Neural progenitor cell (in vitro differentiated cells): ENCODE data around the gene NRG3. TPM values are rescaled to one million over a fixed set of nuclear protein-coding genes. Genes with fewer than 3 reads are reported as not detected.

ENCODE experiments used
- DNase-seq: peaks from one replicate; pipeline ENCODE4 v3.0.0-alpha.2; 2016; ENCODE audit warnings: low spot score
- H2AFZ ChIP-seq: fragments of 200-600 bp; sonication (generic); replicated peaks from 2 replicates; pipeline ENCODE4 v1.6.1; 2016; ENCODE audit warnings: antibody characterized with exemption
- H3F3A ChIP-seq: fragments of 200-600 bp; sonication (generic); 2 replicates; pipeline ENCODE4 v1.6.1; 2016; ENCODE audit warnings: antibody characterized with exemption, low read depth
- H3K27ac ChIP-seq: fragments of 200-600 bp; sonication (generic); 2 replicates; pipeline ENCODE4 v1.5.1; 2016; ENCODE audit warnings: mild to moderate bottlenecking
- H3K27me3 ChIP-seq: fragments of 200-600 bp; sonication (generic); 2 replicates; pipeline ENCODE4 v1.6.1; 2016; ENCODE audit warnings: mild to moderate bottlenecking, moderate library complexity
- H3K36me3 ChIP-seq: fragments of 200-600 bp; sonication (generic); 2 replicates; pipeline ENCODE4 v1.5.1; 2016
- H3K4me1 ChIP-seq: fragments of 200-600 bp; sonication (generic); 2 replicates; pipeline ENCODE4 v1.6.1; 2016; ENCODE audit warnings: mixed run types
- H3K4me2 ChIP-seq: fragments of 200-600 bp; sonication (generic); 2 replicates; pipeline ENCODE4 v1.6.1; 2016
- H3K4me3 ChIP-seq: fragments of 200-600 bp; sonication (generic); 2 replicates; pipeline ENCODE4 v1.5.1; 2016
- H3K79me2 ChIP-seq: fragments of 200-600 bp; sonication (generic); 2 replicates; pipeline ENCODE4 v1.6.1; 2016; ENCODE audit warnings: low read depth
- H3K9ac ChIP-seq: fragments of 200-600 bp; sonication (generic); 2 replicates; pipeline ENCODE4 v1.6.1; 2016
- H3K9me3 ChIP-seq: fragments of 200-600 bp; sonication (generic); 2 replicates; pipeline ENCODE4 v1.5.1; 2016; ENCODE audit warnings: low read depth
- H4K20me1 ChIP-seq: fragments of 200-600 bp; sonication (generic); 2 replicates; pipeline ENCODE4 v1.6.1; 2016; ENCODE audit warnings: low read depth
- H3K27ac Mint-ChIP-seq: 3 replicates; pipeline ENCODE4 v1.8.0; 2021; ENCODE audit warnings: mixed read lengths
- H3K27me3 Mint-ChIP-seq: 2 replicates; pipeline ENCODE4 v1.8.0; 2022; ENCODE audit warnings: low read depth, mild to moderate bottlenecking, inconsistent platforms, moderate library complexity, mixed read lengths; ENCODE audit not compliant: insufficient read depth
- H3K36me3 Mint-ChIP-seq: 3 replicates; pipeline ENCODE4 v1.8.0; 2021; ENCODE audit warnings: mixed read lengths
- H3K4me1 Mint-ChIP-seq: 3 replicates; pipeline ENCODE4 v1.8.0; 2021; ENCODE audit warnings: mixed read lengths
- H3K4me3 Mint-ChIP-seq: 3 replicates; pipeline ENCODE4 v1.8.0; 2021; ENCODE audit warnings: mild to moderate bottlenecking, moderate library complexity, mixed read lengths
- H3K9me3 Mint-ChIP-seq: 3 replicates; pipeline ENCODE4 v1.8.0; 2020; ENCODE audit warnings: mixed read lengths
- CTCF ChIP-seq: fragments of 200-600 bp; sonication (generic); IDR thresholded peaks from 2 replicates; pipeline ENCODE4 v1.5.1; 2017; ENCODE audit warnings: antibody characterized with exemption, mild to moderate bottlenecking
- EZH2 ChIP-seq: fragments of 200-600 bp; sonication (generic); IDR thresholded peaks from 2 replicates; pipeline ENCODE4 v1.6.1; 2017; ENCODE audit warnings: antibody characterized with exemption, mild to moderate bottlenecking, moderate library complexity
- EZH2phosphoT487 ChIP-seq: fragments of 200-600 bp; sonication (generic); IDR thresholded peaks from 2 replicates; pipeline ENCODE4 v1.6.1; 2017; ENCODE audit warnings: antibody characterized with exemption
- total RNA-seq: library from RNA; depleted of rRNA; stranded (reverse); fragments of >200 nt; gene quantifications from 2 replicates; pipeline ENCODE4 v1.2.3, GENCODE V29; 2015; ENCODE audit warnings: low replicate concordance

NRG3 gene
- total RNA-seq, 1 donor from 2014 or later = 1.9 TPM

- TF ChIP-seq EZH2phosphoT487 (no peak), CTCF (no peak), EZH2 (no peak)
- Histone ChIP-seq H3K4me2 (no peak overlapping the region), H3K9ac (no peak overlapping the region), H3K79me2 (no peaks in the 10 kb centered on the region), H3F3A (no peaks in the 10 kb centered on the region), H3K36me3 (no peaks in the 10 kb centered on the region), H2AFZ (no peak overlapping the region), H3K27me3 (no peaks in the 10 kb centered on the region), H3K4me3 (no peak overlapping the region), H3K9me3 (no peaks in the 10 kb centered on the region), H4K20me1 (no peaks in the 10 kb centered on the region), H3K4me1 (peaks cover 5% of the 10 kb centered on the region), H3K27ac (no peak overlapping the region)
- Mint-ChIP-seq H3K36me3 (no peaks in the 10 kb centered on the region), H3K27me3 (no peaks in the 10 kb centered on the region), H3K4me3 (no peak overlapping the region), H3K9me3 (no peaks in the 10 kb centered on the region), H3K4me1 (peaks cover 16% of the 10 kb centered on the region), H3K27ac (no peak overlapping the region)
- no peak for DNase-seq
These were observed 274.7 kb downstream of the NRG3 start for GRCh38 chr10:82149674-82150073.

DNA sequence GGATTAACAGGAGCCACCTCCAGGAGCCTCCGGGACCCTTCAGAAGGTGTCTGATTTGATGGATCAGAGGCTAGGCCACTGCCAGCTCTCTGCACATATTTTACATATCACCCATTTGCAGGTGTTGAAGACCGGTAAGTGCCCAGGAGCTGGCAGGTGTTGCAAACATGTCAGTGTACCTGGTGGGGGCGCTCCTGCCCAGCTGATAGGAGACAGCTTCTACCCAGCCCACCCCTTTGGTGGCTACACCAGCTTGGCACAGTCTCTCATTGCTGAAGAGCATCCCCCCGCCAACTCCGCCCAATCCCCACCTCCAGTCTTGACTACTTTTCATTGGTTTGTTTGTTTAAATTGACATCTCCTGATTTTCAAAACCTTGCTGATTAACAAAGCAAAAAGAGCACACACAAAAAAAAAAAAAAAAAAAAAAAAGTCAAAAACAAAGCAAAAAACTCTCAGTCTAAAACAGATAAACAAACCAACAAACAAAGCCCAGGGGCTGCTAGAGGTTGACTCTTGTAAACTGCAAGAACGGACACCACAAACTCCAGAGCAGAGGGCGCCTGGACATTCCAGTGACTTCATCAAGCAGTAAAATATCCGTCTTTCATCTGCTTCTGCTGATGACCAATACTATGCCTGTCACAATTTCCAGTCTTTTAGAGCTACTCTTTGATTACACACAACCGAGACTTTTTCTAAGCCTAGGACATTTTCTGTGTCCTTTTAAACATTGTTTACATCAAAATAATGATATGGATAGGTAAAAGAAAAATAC lies 275.3 kb downstream of the NRG3 start:
- no peaks in the 10 kb centered on the region for H3K27me3 Mint-ChIP-seq
- H3K4me2 ChIP-seq = no peak overlapping the region
- no peaks in the 10 kb centered on the region for H3K79me2 ChIP-seq
- peaks cover 5% of the 10 kb centered on the region for H3K4me1 ChIP-seq
- no peaks in the 10 kb centered on the region for H3K36me3 Mint-ChIP-seq
- TF ChIP-seq EZH2 (no peak), EZH2phosphoT487 (no peak), CTCF (peak; percentile 81)
- no peaks in the 10 kb centered on the region for H3K36me3 ChIP-seq
- H3K27ac ChIP-seq = no peak overlapping the region
- H3K4me1 Mint-ChIP-seq = peaks cover 12% of the 10 kb centered on the region
- H3K4me3 Mint-ChIP-seq = no peak overlapping the region
- no peaks in the 10 kb centered on the region for H4K20me1 ChIP-seq
- no peak overlapping the region for H3K4me3 ChIP-seq
- DNase-seq = peak; percentile 83
- H3K9ac ChIP-seq = no peak overlapping the region
- H2AFZ ChIP-seq = no peak overlapping the region
- no peaks in the 10 kb centered on the region for H3K9me3 ChIP-seq
- no peaks in the 10 kb centered on the region for H3K27me3 ChIP-seq
- no peak overlapping the region for H3K27ac Mint-ChIP-seq
- no peaks in the 10 kb centered on the region for H3K9me3 Mint-ChIP-seq
- H3F3A ChIP-seq = no peaks in the 10 kb centered on the region

GRCh38 chr10:82160307-82160706 lies 285.3 kb downstream of the NRG3 start:
- no peaks in the 10 kb centered on the region for H3K36me3 Mint-ChIP-seq
- no peaks in the 10 kb centered on the region for H3K9me3 Mint-ChIP-seq
- no peak overlapping the region for H3K9ac ChIP-seq
- TF ChIP-seq EZH2phosphoT487 (no peak), EZH2 (no peak)
- no peak for DNase-seq
- no peaks in the 10 kb centered on the region for H4K20me1 ChIP-seq
- H3K4me2 ChIP-seq = no peak overlapping the region
- no peak overlapping the region for H3K4me3 ChIP-seq
- peaks cover 2% of the 10 kb centered on the region for H3K27me3 Mint-ChIP-seq
- H2AFZ ChIP-seq = no peak overlapping the region
- no peak overlapping the region for H3K4me3 Mint-ChIP-seq
- no peak overlapping the region for H3K27ac Mint-ChIP-seq
- H3K4me1 ChIP-seq = no peaks in the 10 kb centered on the region
- no peaks in the 10 kb centered on the region for H3K79me2 ChIP-seq
- no peaks in the 10 kb centered on the region for H3K27me3 ChIP-seq
- H3K36me3 ChIP-seq = no peaks in the 10 kb centered on the region
- no peaks in the 10 kb centered on the region for H3F3A ChIP-seq
- no peaks in the 10 kb centered on the region for H3K9me3 ChIP-seq
- no peak overlapping the region for H3K27ac ChIP-seq
- H3K4me1 Mint-ChIP-seq = no peaks in the 10 kb centered on the region

DNA sequence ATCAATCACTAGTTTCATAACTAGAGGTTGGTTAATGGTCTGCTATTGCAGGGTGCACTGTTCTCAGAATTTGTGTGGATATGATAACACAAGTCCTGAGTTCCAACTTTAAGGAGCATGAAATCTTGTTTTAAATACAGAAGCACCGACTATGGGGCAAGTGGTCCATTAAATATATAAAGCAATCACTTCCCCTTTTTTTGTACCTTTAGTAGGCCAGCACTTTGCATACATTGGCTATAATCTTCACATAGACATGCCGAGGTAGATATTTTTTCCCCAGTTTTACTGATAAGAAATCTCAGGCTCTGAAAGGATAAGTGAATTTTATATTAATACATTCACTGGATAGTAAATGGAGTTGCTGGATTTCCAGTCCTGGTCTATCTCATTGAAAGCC lies 286.3 kb downstream of the NRG3 start:
- no peak for TF ChIP-seq EZH2
- TF ChIP-seq EZH2phosphoT487 = no peak
- TF ChIP-seq CTCF = no peak

More for the DNA sequence above, 286.3 kb downstream of the NRG3 start:
- Histone ChIP-seq H3K4me3 (no peak overlapping the region), H3K9me3 (no peaks in the 10 kb centered on the region), H3K4me2 (no peak overlapping the region), H3K79me2 (no peaks in the 10 kb centered on the region), H3K4me1 (no peaks in the 10 kb centered on the region), H2AFZ (no peak overlapping the region), H3K36me3 (no peaks in the 10 kb centered on the region), H3F3A (no peaks in the 10 kb centered on the region), H3K27ac (no peak overlapping the region), H3K27me3 (no peaks in the 10 kb centered on the region), H4K20me1 (no peaks in the 10 kb centered on the region), H3K9ac (no peak overlapping the region)
- Mint-ChIP-seq H3K4me1 (no peaks in the 10 kb centered on the region), H3K9me3 (no peaks in the 10 kb centered on the region), H3K27me3 (peaks cover 2% of the 10 kb centered on the region), H3K27ac (no peak overlapping the region), H3K4me3 (no peak overlapping the region), H3K36me3 (no peaks in the 10 kb centered on the region)
- no peak for DNase-seq
